Amniotic stem cell (primary cell): ENCODE measurements around the gene SLC19A1.

Experiments
- DNase-seq: peaks from one replicate; lab custom pipeline; 2025; lab: John Stamatoyannopoulos, UW

The SLC19A1 gene

GRCh38 chr21:45468051-45468970 lies 73.9 kb downstream of the SLC19A1 start:
- DNase-seq = no peak

GRCh38 chr21:45467221-45467779 lies 74.9 kb downstream of the SLC19A1 start:
- DNase-seq = no peak

GRCh38 chr21:45466330-45467220 lies 75.7 kb downstream of the SLC19A1 start:
- DNase-seq = no peak

DNA sequence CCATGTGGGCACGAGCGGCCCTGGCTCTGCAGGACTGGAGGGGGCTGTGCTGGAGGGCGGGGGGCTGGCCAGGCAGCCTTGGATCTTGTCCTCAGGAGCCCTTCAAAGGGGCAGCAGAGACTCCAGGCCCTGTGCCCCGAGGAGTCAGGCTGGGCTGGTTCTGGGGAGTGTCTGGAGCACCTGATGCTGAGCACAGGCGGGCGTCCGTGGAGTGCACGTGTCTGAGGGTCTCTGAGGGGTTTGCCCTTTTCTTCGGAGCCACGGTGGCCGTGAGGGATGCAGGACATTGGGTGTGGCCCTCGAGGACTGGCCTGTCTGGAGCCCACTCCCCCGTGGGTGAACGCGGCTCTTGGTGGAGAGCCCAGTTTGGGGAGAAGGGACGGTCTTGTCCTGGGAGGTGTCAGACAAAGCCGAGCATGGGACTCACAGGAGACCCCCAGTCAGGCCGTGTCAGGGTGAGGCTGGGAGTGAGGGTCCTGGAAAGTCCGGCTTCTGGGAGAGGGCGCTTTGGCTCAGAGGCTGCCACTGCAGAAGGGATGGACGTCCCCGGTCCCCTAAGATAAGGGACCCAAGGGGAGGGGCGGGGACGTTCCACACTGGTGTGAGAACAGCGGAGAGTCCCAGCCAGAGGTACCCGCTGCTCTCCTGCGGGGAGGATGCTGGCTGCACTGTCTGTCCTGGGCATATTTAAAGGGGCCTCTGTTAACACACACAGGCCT lies 76.5 kb downstream of the SLC19A1 start:
- DNase-seq = no peak

DNA sequence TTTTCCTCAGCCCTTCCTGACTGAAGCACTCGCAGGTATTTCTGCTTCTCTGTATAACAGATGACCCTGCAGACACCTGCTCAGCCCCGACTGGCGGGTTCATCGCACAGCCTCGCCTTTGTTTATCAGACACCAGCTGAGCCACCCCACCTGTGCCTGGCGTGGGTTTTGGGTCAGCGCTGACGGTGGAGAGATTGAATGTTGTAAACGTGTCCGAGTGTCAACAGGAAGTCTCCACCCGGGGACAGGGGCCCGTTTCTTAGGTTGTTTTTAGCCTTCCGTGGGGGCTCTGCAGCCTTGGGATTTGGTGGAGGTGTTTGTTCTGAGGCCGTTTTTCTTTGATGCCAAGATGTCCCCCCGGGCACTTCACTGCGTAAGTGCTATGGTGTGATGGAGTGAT lies 77.1 kb downstream of the SLC19A1 start:
- no peak for DNase-seq

DNA sequence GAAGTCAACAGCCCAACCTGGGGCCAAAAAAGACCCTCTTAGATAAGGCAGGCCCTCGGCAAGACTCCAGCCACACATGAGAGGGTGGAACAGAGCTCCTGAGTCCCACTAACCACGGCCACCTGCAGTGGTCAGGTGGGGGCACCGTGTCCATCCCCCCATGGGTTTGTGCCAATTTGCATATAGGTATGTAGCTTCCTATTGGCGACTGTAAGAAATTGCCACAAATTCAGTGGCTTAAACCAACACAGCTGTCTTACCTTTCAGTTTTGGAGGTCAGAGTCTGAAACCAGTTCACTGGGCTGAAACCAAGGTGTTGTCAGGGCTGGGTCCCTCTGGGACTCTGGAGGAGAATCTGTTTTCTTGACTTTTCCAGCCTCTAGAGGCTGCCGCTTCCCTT lies 77.9 kb downstream of the SLC19A1 start:
- DNase-seq = no peak

DNA sequence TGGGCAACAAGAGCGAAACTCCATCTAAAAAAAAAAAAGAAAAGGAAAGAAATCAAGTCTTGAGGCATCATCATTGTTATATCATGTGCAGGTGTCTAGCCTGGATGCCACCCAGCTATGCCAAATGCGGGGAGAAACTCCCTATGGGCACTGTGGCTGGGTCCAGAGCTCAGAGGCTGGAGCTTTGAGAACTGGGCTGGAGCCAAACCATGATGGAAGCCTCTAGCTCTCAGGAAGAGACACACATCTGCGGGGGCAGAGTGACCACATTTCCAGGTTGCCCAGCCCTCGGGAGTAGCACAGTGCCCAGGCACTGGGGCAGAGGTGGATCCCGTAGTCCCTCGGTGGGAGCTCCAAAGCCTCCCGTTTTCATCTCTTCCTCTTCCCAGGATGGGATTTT lies 78.4 kb downstream of the SLC19A1 start:
- DNase-seq = no peak

DNA sequence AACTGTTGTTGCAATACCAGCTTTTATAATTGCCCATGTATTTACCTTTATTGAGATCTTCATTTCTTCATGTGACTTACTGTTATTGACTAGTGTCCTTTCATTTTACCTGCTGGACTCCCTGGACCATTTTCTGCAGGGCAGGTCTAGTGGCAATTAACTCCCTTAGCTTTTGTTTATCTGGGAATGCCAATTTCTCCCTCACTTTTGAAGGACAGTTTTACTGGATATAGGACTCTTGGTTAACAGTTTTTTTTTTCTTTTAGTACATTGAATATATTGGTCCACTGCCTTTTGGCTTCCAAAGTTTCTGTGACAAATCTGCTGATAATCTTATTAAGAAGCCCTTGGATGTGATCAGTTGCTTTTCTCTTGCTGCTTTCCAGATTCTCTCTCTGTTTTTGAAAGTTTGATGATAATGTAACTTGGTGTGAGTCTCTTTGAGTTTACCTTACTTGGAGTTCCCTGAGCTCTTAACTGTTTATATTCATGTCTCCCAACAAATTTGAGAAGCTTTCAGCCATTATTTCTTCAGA lies 80.4 kb downstream of the SLC19A1 start:
- no peak for DNase-seq

DNA sequence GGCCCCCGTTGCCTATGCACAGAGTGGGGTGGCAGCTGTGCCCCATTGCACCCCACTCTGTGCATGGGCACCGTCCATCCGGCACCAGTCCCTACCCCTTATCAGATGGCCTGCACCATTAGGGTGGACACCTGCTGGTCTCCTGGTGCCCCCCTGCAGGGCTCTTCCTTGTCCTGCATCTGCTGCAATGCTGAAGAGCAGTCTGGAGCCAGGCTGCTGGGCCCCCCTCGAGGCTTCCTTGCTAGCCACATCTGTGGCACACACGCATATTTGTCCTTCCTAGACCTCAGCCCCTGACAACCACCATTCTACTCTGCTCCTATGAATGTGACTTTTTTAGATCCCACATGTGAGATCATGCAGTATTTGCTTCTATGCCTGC lies 80.9 kb downstream of the SLC19A1 start:
- DNase-seq = no peak

DNA sequence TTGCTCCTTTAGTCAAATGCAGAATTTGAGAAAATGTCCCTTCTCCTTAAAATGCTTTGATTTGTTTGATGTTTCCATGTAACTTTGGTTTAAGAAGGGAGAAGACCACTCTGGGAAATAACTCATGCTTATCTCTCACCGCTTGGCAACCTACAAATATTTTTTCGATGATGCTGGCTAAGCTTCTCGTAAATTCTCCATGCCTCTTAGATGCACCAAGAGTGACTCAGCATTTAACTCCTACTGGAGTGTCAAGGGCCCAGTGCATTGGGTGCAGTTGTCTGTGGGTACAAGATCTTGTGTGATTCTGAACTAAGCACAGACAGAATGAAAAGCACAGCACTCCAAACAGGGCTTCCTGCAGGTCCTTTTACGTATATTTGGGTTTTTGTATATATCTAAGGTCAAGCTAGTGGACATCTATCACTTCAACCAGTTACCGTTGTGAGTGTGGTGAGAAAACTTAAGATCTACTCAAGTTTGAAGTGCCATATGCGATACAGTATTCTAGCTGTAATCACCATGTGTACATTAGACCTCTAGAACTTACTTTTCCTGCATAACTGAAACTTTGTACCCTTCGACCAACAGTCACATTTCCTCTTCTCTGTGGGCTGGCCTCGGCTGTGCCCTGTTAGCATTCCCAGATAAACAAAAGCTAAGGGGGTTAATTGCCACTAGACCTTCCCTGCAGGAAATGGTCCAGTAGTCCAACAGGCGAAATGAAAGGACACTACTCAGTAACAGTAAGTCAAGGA lies 81.5 kb downstream of the SLC19A1 start:
- DNase-seq = peak; percentile 54

GRCh38 chr21:45460011-45460565 lies 82.2 kb downstream of the SLC19A1 start:
- DNase-seq = no peak

- DNase-seq = no peak
Measured at GRCh38 chr21:45459171-45460010, 82.8 kb downstream of the SLC19A1 start.

GRCh38 chr21:45458281-45459170 lies 83.7 kb downstream of the SLC19A1 start:
- no peak for DNase-seq

- DNase-seq = no peak
Measured at GRCh38 chr21:45457832-45458172, 84.4 kb downstream of the SLC19A1 start.

DNA sequence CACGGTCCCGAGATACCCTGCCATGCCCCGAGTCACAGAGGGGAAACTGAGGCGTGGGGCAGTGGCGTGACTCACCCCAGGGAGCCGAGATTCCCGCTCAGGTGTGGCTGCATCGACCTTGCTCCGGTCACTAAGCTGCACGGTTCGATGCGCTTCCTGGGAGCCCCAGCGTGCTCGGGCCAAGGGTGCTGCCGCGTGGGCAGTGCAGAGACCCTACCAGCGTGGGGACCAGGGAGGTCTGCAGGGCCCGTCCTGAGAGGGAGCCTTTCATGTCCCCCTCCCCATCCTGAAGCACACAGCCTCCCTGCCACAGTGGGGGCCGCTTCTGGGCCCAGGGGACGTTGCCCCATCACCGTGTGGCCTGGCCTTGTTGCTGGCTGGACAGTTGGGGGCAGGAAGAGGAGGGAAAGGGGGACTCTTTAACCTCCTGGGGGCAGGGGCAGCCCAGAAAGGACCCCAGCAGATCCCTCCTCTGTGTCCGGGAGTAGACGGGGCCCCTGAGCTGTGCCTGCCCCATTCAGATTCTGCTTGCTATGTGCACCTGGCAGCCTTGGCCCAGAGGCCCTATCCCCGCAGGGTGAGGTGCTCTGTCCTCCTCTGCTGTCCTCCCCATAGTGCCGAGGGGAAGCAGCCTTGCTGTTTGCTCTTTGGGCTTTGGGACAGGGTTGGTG lies 84.9 kb downstream of the SLC19A1 start:
- DNase-seq = no peak

DNA sequence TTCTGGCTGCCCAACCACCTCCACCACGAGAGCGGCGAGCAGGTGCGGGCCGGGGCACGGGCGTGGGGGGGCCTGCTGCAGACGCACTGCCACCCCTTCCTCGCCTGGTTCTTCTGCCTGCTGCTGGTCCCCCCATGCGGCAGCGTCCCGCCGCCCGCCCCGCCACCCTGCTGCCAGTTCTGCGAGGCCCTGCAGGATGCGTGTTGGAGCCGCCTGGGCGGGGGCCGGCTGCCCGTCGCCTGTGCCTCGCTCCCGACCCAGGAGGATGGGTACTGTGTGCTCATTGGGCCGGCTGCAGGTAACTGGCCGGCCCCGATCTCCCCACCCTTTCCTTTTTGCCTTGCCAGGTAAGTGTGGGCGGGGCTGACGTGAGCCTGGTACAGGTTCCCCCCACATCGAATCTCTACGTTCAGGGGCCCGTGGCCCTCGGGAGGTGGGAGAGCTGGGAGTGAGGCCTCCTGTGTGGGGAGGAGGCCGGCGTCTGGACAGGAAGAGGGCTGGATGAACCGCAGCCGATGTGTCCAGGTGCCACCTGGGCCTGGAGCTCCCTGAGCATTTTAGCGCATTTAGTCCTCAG lies 85.6 kb downstream of the SLC19A1 start:
- DNase-seq = no peak

GRCh38 chr21:45455674-45456583 lies 86.3 kb downstream of the SLC19A1 start:
- DNase-seq = no peak
